HepG2 (cell line): ENCODE data around the gene ZNF24. TPM values are rescaled to one million over a fixed set of nuclear protein-coding genes. Genes with fewer than 3 reads are reported as not detected.

Source experiments
- ATAC-seq: fragments of 200-7000 bp; cut with Tn5 transposase; 3 replicates; pipeline ENCODE4 v1.9.1; 2020; ENCODE audit warnings: mild to moderate bottlenecking, moderate library complexity
- BruUV-seq: library from RNA; stranded (reverse); fragments of 400-500 nt; replicated peaks from 2 replicates; lab custom pipeline; 2021; lab: Mats Ljungman, UMichigan
- CTCF ChIA-PET: fragments of 300-600 bp; formaldehyde crosslinking; extraction: SDS; loops from one replicate; lab custom pipeline; 2021; ENCODE audit warnings: low total read pairs, inconsistent platforms, low intra/inter-chr PET ratio; lab: Yijun Ruan, JAX
- POLR2A ChIA-PET: fragments of 350-600 bp; sonication (Branson Sonifier 250); formaldehyde crosslinking; loops from one replicate; lab custom pipeline; 2020; ENCODE audit warnings: antibody characterized with exemption, inconsistent platforms; lab: Yijun Ruan, JAX
- DNase-seq: peaks from one replicate; pipeline ENCODE4 v3.0.0-alpha.2; 2015; ENCODE audit warnings: low spot score
- FAIRE-seq: peaks from 3 replicates; lab custom pipeline; 2011; peaks lifted over from hg19 to GRCh38; lab: Jason Lieb, UNC
- H2AFZ ChIP-seq: one replicate; pipeline ENCODE4 v1.6.1; 2011; ENCODE audit warnings: low read length, inconsistent platforms
- H3K27ac ChIP-seq: fragments of 300-600 bp; 3 replicates; pipeline ENCODE4 v1.8.0; 2011; ENCODE audit warnings: mixed run types, mild to moderate bottlenecking, mixed read lengths, low read length, inconsistent platforms; ENCODE audit not compliant: insufficient read depth; ENCODE audit errors: extremely low read length
- H3K27me3 ChIP-seq, 2 experiments: fragments of 200-600 bp in 1 of 2; 2 replicates in 1 of 2; 3 replicates in 1 of 2; pipeline versions ENCODE4 v1.6.0 to v1.8.0; 2011; ENCODE audit warnings: low read length in 2 of 2, mild to moderate bottlenecking in 2 of 2, moderate library complexity in 2 of 2, inconsistent platforms in 1 of 2; ENCODE audit not compliant: insufficient read depth in 2 of 2, control insufficient read depth in 1 of 2
- H3K36me3 ChIP-seq, 2 experiments: fragments of 200-600 bp in 1 of 2; replicated peaks in 1 of 2; 2 replicates in 1 of 2; 3 replicates in 1 of 2; pipeline versions ENCODE4 v1.5.1 to v1.8.0; 2011; ENCODE audit warnings: low read length in 2 of 2, inconsistent platforms in 1 of 2; ENCODE audit not compliant: insufficient read depth in 2 of 2, control insufficient read depth in 1 of 2
- H3K4me1 ChIP-seq: 2 replicates; pipeline ENCODE4 v1.5.1; 2012; ENCODE audit warnings: low read length, inconsistent platforms; ENCODE audit not compliant: insufficient read depth
- H3K4me2 ChIP-seq: 2 replicates; pipeline ENCODE4 v1.6.0; 2011; ENCODE audit warnings: low read depth, low read length, inconsistent platforms
- H3K4me3 ChIP-seq, 3 experiments: fragments of 200-600 bp in 1 of 3; sonication (generic), shearing (Covaris generic) in 1 of 3; replicated peaks in 1 of 3; 2 replicates each; pipeline ENCODE4 v1.5.1; 2011 to 2016; ENCODE audit warnings: low read length in 3 of 3, inconsistent platforms in 2 of 3, low read depth in 2 of 3, mild to moderate bottlenecking in 2 of 3, control low read depth in 1 of 3, mixed read lengths in 1 of 3; ENCODE audit not compliant: insufficient read depth in 1 of 3
- H3K79me2 ChIP-seq: one replicate; pipeline ENCODE4 v1.6.1; 2011; ENCODE audit warnings: low read length, inconsistent platforms; ENCODE audit not compliant: insufficient read depth
- H3K9ac ChIP-seq: 2 replicates; pipeline ENCODE4 v1.6.0; 2011; ENCODE audit warnings: mild to moderate bottlenecking, low read depth, low read length, inconsistent platforms; ENCODE audit not compliant: insufficient read depth
- H3K9me3 ChIP-seq: 2 replicates; pipeline ENCODE4 v1.5.1; 2012; ENCODE audit warnings: mild to moderate bottlenecking, low read length
- H4K20me1 ChIP-seq: 2 replicates; pipeline ENCODE4 v1.6.0; 2011; ENCODE audit warnings: inconsistent platforms, mild to moderate bottlenecking, low read length, moderate library complexity; ENCODE audit not compliant: insufficient read depth
- GTF3A ChIP-seq: sonication (generic); formaldehyde crosslinking; conservative IDR thresholded peaks from 2 replicates; pipeline ENCODE4 v1.4.0; 2020; ENCODE audit warnings: mild to moderate bottlenecking, missing genetic modification reagents
- HOXA9 ChIP-seq: sonication (generic); formaldehyde crosslinking; IDR thresholded peaks from 2 replicates; pipeline ENCODE4 v1.8.1; 2022; ENCODE audit warnings: missing genetic modification reagents, mild to moderate bottlenecking, moderate library complexity, borderline replicate concordance
- JARID2 ChIP-seq: sonication (generic); formaldehyde crosslinking; IDR thresholded peaks from 2 replicates; pipeline ENCODE4 v1.8.1; 2023; ENCODE audit warnings: missing genetic modification reagents, inconsistent platforms; ENCODE audit not compliant: insufficient replicate concordance
- MAFF ChIP-seq: IDR thresholded peaks from 2 replicates; pipeline ENCODE4 v1.6.1; 2011; ENCODE audit warnings: low read depth, low read length, improper control_type of control experiment
- NRL ChIP-seq: sonication (generic); formaldehyde crosslinking; IDR thresholded peaks from 2 replicates; pipeline ENCODE4 v1.5.0; 2020; ENCODE audit warnings: missing genetic modification reagents, mild to moderate bottlenecking, moderate library complexity, borderline replicate concordance
- WGBS: methylation state at CpG from one replicate; pipeline ENCODE4 v1.1.6; 2017; ENCODE audit warnings: low lambda C conversion rate; 5-methylcytosine and 5-hydroxymethylcytosine counted together
- in situ Hi-C: cut with HindIII; loops from 2 replicates; pipeline ENCODE4 v1.10.0; 2017; ENCODE audit warnings: low pct_unique_long_range_greater_than_20kb; ENCODE audit not compliant: extremely low pct_ligation_motif_present
- intact Hi-C: fragments of 100-400 bp; cut with micrococcal nuclease; formaldehyde crosslinking; loops from one replicate; pipeline ENCODE4 v1.10.0; 2022; ENCODE audit not compliant: unreplicated experiment
- polyA plus RNA-seq, 8 experiments: library from polyadenylated mRNA; depleted of rRNA in 3 of 8; stranded (reverse) in 7 of 8; unstranded in 1 of 8; fragments of >200 nt; fragmentation: Illumina TruSeq in 4 of 8; extraction: Trizol in 4 of 8; gene quantifications; 2 replicates each; pipeline versions ENCODE4 v1.2.1 to v1.2.3, GENCODE V29; 2011 to 2016; ENCODE audit warnings: low read depth in 4 of 8, missing spikeins in 1 of 8, mixed read lengths in 1 of 8; ENCODE audit not compliant: insufficient read depth in 1 of 8
- total RNA-seq, 5 experiments: library from RNA; depleted of rRNA; stranded (reverse); fragments of >200 nt; fragmentation: Illumina TruSeq; extraction: Trizol; gene quantifications; 2 replicates each; pipeline ENCODE4 v1.2.3, GENCODE V29; 2016; ENCODE audit warnings: low read depth in 1 of 5
- TF ChIP-seq, protein P1 (sequence below): sonication (generic); formaldehyde crosslinking; IDR thresholded peaks from 2 replicates; pipeline ENCODE4 v1.8.0; 2022; ENCODE audit warnings: missing genetic modification reagents, low read depth, mild to moderate bottlenecking, borderline replicate concordance

Gene ZNF24
- total and polyA plus RNA-seq, 2 of the 13 experiments (the other 11 are each of a cell fraction or from before 2014, with no cell fraction given): 19.5 to 41.1 TPM

DNA sequence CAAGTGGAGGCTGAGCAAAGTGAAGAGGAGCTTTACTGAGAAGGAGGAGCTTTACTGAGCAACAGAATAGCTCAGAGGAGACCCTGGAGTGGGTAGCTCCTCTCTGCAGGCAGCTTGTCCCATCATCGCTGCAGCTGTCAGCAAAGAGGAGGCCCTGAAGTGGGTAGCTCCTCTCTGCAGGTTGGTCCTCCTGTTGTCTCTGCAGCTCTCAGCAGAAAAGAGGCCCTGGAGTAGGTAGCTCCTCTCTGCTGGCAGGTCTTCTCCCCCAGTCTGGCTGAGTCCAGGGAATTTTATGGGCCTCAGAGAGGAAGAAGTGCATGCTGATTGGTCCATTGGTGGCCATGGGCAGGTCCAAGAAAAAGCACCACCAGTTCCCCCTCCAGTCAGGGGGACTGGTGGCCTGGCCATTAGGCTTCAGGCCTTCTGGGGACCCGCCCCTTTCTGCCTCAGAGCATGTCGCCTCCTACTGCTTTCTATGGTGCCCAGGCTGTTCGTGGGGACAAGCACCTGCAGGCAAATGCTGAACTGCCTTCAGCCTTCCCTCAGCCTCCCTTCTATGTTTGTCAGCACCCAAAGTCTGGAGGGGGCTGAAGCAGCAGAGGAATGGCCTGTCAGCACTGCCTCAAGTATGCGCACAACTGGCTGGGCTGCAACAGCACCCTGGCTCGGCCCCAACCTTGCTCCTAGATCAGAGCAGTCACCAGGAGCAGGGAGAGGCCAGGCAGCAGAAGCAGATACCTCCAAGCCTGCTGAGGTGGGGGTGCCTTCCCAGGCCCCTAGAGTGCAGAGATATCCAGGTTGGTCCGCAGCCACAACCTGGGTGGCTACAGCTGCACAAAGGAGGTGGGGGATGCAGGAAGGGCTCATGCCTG, 60.1 kb downstream of the ZNF24 start:
- Histone ChIP-seq H3K9ac (no peak overlapping the region), H3K27ac (no peak overlapping the region), H3K36me3 (peaks cover 0 to 17% of the 10 kb centered on the region in 2 experiments; a peak in 3 of 5 replicates), H3K4me2 (no peak overlapping the region), H3K4me3 (no peak overlapping the region), H2AFZ (no peak overlapping the region), H3K9me3 (peaks cover 10% of the 10 kb centered on the region; the same call in 1 of the 2 replicates), H3K4me1 (peaks cover 16% of the 10 kb centered on the region), H3K27me3 (no peaks in the 10 kb centered on the region), H3K79me2 (peaks cover 22% of the 10 kb centered on the region), H4K20me1 (no peaks in the 10 kb centered on the region)
- FAIRE-seq: no peak
- no TSS peak for BruUV-seq
- ChIA-PET POLR2A (no interaction called here), CTCF (no interaction called here)
- ATAC-seq: no peak
- TF ChIP-seq HOXA9 (CRISPR knock-in tag) (no peak), JARID2 (CRISPR knock-in tag) (no peak), NRL (CRISPR knock-in tag) (0 out of 2 replicates have a peak, but pooled peaks have one; percentile 17), GTF3A (CRISPR knock-in tag) (no peak), MAFF (no peak)
- TF ChIP-seq, protein P1, sequence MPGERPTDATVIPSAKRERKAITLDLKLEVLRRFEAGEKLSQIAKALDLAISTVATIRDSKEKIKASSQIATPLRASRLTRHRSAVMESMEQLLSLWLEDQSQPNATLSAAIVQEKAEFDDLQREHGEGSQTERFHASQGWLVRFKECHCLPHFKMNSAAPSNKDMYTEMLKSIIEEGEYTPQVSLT (CRISPR knock-in tag): no peak
- 90% methylated on average over 5 of the region's 7 CpGs for WGBS
- in situ Hi-C loops: no loop called here
- intact Hi-C loops: no loop called here
- no peak for DNase-seq
